H1 (cell line): ENCODE measurements around the gene VAV2. TPM values are rescaled to one million over a fixed set of nuclear protein-coding genes. Genes with fewer than 3 reads are reported as not detected.

Experiments used
- BRCA1 ChIP-seq: IDR thresholded peaks from 2 replicates; pipeline ENCODE4 v1.6.1; 2012; ENCODE audit warnings: low read depth, low read length, improper control_type of control experiment
- CBX5 ChIP-seq: fragments of 300-800, 300-1000 bp; sonication (generic); IDR thresholded peaks from 2 replicates; pipeline ENCODE4 v1.7.1; 2016; ENCODE audit warnings: antibody characterized with exemption, low read length, low read depth
- CHD7 ChIP-seq: fragments of 300-600 bp; sonication (generic); IDR thresholded peaks from 2 replicates; pipeline ENCODE4 v1.7.1; 2012; ENCODE audit warnings: low read length, moderate library complexity, mild to moderate bottlenecking, inconsistent platforms; ENCODE audit not compliant: insufficient replicate concordance
- SIX5 ChIP-seq: IDR thresholded peaks from 2 replicates; pipeline ENCODE4 v1.6.1; 2011; ENCODE audit warnings: mild to moderate bottlenecking, low read depth, low read length
- SP4 ChIP-seq: IDR thresholded peaks from 2 replicates; pipeline ENCODE4 v1.6.1; 2012; ENCODE audit warnings: low read length, inconsistent platforms
- TCF12 ChIP-seq: IDR thresholded peaks from 2 replicates; pipeline ENCODE4 v1.6.1; 2011; ENCODE audit warnings: low read depth, mild to moderate bottlenecking, low read length
- polyA plus RNA-seq, 7 experiments: library from polyadenylated mRNA; depleted of rRNA in 3 of 7; stranded (reverse) in 5 of 7; unstranded in 2 of 7; fragments of >200 nt in 5 of 7; fragments of 200-250 nt in 2 of 7; gene quantifications; 1 replicate in 5 of 7; 2 replicates in 1 of 7; 4 replicates in 1 of 7; pipeline versions ENCODE4 v1.2.1 to v1.2.3, GENCODE V29; 2011 to 2013; ENCODE audit warnings: missing spikeins in 2 of 7, mixed read lengths in 2 of 7
- total RNA-seq: library from RNA; stranded (reverse); fragmentation: NEBNext Ultra II Directional; extraction: Animal tissue kit (Norgen Biotek cat#: 25700); gene quantifications from 2 replicates; pipeline ENCODE4 v1.2.1, GENCODE V29; 2021

Gene VAV2
- total and polyA plus RNA-seq, 2 of the 8 experiments (the other 6 are each of a cell fraction or from before 2014, with no cell fraction given), result 13.6 to 37.6 TPM

GRCh38 chr9:134007150-134007549 is 15.0 kb upstream of the VAV2 start (continued):
- TF ChIP-seq BRCA1 (no peak), SP4 (no peak), CBX5 (no peak), SIX5 (no peak), TCF12 (no peak), CHD7 (no peak)
